ENCODE results near the gene COMT.

Gene COMT

GRCh38 chr22:19911540-19912270 lies 29.9 kb upstream of the COMT start:
- no peaks in the 10 kb centered on the region for H3K79me2 ChIP-seq (ENCODE audit: insufficient read depth, low read depth)
- no peaks in the 10 kb centered on the region for H4K20me1 ChIP-seq (ENCODE audit: insufficient read depth)
- no peak overlapping the region for H2AFZ ChIP-seq (ENCODE audit: low read depth)
- TF ChIP-seq CTCF (conservative IDR thresholded peaks at IDR 0.05; ENCODE audit: low read depth, low read length): no peak
- no peak overlapping the region for H3K4me3 ChIP-seq (IDR thresholded peaks at IDR 0.05; ENCODE audit: insufficient read depth, low read depth, low read length)
- H3K9ac ChIP-seq: no peak overlapping the region
- H3K27ac ChIP-seq: no peak overlapping the region
- peaks cover 4% of the 10 kb centered on the region; the same call in 1 of the 2 replicates for H3K36me3 ChIP-seq (ENCODE audit: insufficient read depth)
- no peaks in the 10 kb centered on the region for H3K27me3 ChIP-seq (ENCODE audit: insufficient read depth, low read depth)
- H3K4me1 ChIP-seq (ENCODE audit: low read depth, poor library complexity, severe bottlenecking): no peaks in the 10 kb centered on the region
- no peak overlapping the region for H3K4me2 ChIP-seq

- Histone ChIP-seq H3K4me3 (IDR thresholded peaks at IDR 0.05; ENCODE audit: insufficient read depth, low read depth, low read length) (no peak overlapping the region), H3K79me2 (ENCODE audit: insufficient read depth, low read depth) (no peaks in the 10 kb centered on the region), H3K9ac (no peak overlapping the region), H4K20me1 (ENCODE audit: insufficient read depth) (no peaks in the 10 kb centered on the region), H3K27ac (no peak overlapping the region), H3K27me3 (ENCODE audit: insufficient read depth, low read depth) (no peaks in the 10 kb centered on the region), H3K36me3 (ENCODE audit: insufficient read depth) (peaks cover 4% of the 10 kb centered on the region; the same call in 1 of the 2 replicates), H3K4me1 (ENCODE audit: low read depth, poor library complexity, severe bottlenecking) (no peaks in the 10 kb centered on the region), H2AFZ (ENCODE audit: low read depth) (no peak overlapping the region), H3K4me2 (no peak overlapping the region)
- TF ChIP-seq CTCF (conservative IDR thresholded peaks at IDR 0.05; ENCODE audit: low read depth, low read length): no peak
Measured at GRCh38 chr22:19912271-19912999, 29.1 kb upstream of the COMT start.

- Histone ChIP-seq H4K20me1 (ENCODE audit: insufficient read depth) (no peaks in the 10 kb centered on the region), H3K36me3 (ENCODE audit: insufficient read depth) (peaks cover 4% of the 10 kb centered on the region; the same call in 1 of the 2 replicates), H3K79me2 (ENCODE audit: insufficient read depth, low read depth) (no peaks in the 10 kb centered on the region), H3K4me1 (ENCODE audit: low read depth, poor library complexity, severe bottlenecking) (no peaks in the 10 kb centered on the region), H3K4me2 (no peak overlapping the region), H3K27ac (no peak overlapping the region), H3K27me3 (ENCODE audit: insufficient read depth, low read depth) (no peaks in the 10 kb centered on the region), H2AFZ (ENCODE audit: low read depth) (no peak overlapping the region), H3K4me3 (IDR thresholded peaks at IDR 0.05; ENCODE audit: insufficient read depth, low read depth, low read length) (no peak overlapping the region), H3K9ac (no peak overlapping the region)
- no peak for TF ChIP-seq CTCF (conservative IDR thresholded peaks at IDR 0.05; ENCODE audit: low read depth, low read length)
Measured at GRCh38 chr22:19913337-19913936, 28.1 kb upstream of the COMT start.

GRCh38 chr22:19914201-19914943 lies 27.2 kb upstream of the COMT start:
- Histone ChIP-seq H2AFZ (ENCODE audit: low read depth) (no peak overlapping the region), H3K36me3 (ENCODE audit: insufficient read depth) (peaks cover 4% of the 10 kb centered on the region; the same call in 1 of the 2 replicates), H3K27ac (no peak overlapping the region), H3K27me3 (ENCODE audit: insufficient read depth, low read depth) (no peaks in the 10 kb centered on the region), H3K79me2 (ENCODE audit: insufficient read depth, low read depth) (no peaks in the 10 kb centered on the region), H3K4me2 (no peak overlapping the region), H3K4me3 (IDR thresholded peaks at IDR 0.05; ENCODE audit: insufficient read depth, low read depth, low read length) (no peak overlapping the region), H3K4me1 (ENCODE audit: low read depth, poor library complexity, severe bottlenecking) (no peaks in the 10 kb centered on the region), H3K9ac (no peak overlapping the region), H4K20me1 (ENCODE audit: insufficient read depth) (no peaks in the 10 kb centered on the region)
- TF ChIP-seq CTCF (conservative IDR thresholded peaks at IDR 0.05; ENCODE audit: low read depth, low read length): no peak

Data from KMS-11 (cell line).